Left renal cortex interstitium (tissue), 4 donors: Measurements from ENCODE around the gene WDR64. TPM values are rescaled to one million over a fixed set of nuclear protein-coding genes. Genes with fewer than 3 reads are reported as not detected.
"Not testable (repeated sequence)": the region's sequence is repeated elsewhere in the genome, so short reads cannot be mapped to it uniquely, and the experiment has no call there.

Source experiments
- DNase-seq, 4 donors: peaks; one replicate each; pipeline ENCODE4 v3.0.0-alpha.2; 2013; ENCODE audit warnings: low read depth in 4 of 4, low spot score in 2 of 4, missing footprints in 1 of 4
- polyA plus RNA-seq, 4 donors: library from polyadenylated mRNA; unstranded; fragments of 120-200 nt; gene quantifications; one replicate each; pipeline ENCODE4 v1.2.1, GENCODE V29; 2013; ENCODE audit not compliant: insufficient read length in 4 of 4

The WDR64 gene
- polyA plus RNA-seq, 4 donors = 0.20 to 1.5 (median 0.31) TPM

- no peak for DNase-seq
Observed at GRCh38 chr1:241696815-241697639, 44.9 kb downstream of the WDR64 start.

GRCh38 chr1:241697640-241698018 is 45.5 kb downstream of the WDR64 start:
- no peak for DNase-seq

DNA sequence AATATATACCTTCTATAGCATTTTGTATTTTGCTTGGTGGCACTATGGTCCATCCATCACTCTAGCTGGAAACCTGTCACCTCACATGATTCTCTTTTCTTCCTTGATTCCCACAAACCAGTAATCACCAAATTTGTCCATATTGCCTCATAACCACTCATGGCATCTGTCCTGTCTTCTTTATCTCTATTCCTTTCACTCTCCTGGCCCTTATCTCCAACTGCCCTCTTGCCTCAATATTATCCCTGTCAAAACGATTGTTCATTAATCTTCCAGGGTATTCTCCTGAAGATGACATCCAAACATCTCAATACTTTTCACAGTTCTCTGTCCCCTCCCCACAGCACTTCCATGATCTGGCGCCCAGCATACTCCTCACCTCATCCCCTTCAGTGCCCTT is 46.1 kb downstream of the WDR64 start:
- no peak for DNase-seq

DNA sequence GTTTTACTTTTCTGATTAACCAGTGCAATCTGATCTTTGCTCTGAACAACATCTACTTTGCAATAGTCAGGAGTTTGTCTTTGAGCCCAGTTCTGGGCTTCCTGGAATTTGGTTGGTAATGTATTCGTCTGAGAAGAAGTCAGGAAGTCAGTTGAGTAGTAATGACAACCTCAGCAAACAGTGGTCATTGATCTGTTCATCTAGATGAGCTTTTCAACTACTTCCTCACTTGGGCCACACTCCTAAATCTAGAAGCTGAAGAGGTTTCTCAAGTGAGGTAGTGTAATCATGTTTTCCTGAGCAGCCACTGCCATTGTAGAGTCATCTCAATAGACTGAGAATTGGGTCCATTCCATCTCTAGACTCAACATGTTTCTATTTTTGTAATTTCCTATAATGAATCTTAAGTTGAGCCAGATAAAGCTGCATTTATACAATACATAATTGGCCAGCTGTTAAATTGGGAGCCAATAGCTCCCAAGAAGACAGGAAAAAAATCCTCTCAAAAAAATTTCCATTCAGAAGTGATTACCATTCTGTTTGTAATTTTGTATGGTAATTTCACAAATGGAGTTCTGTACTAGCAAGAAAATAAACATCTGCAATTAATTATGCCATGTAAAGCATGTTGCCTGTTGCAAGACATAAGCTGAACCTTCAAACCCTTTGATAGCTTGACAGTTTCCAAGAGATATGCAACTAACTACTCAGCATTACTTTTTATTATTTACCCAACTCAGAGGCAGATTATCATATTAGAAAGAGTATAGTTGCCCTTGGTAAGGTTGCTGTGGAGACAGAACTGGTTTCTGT is 49.6 kb downstream of the WDR64 start:
- no peak for DNase-seq

GRCh38 chr1:241702442-241703373 is 50.6 kb downstream of the WDR64 start:
- no peak for DNase-seq

- DNase-seq = not testable (repeated sequence)
Observed at GRCh38 chr1:241703739-241704138, 51.7 kb downstream of the WDR64 start.

- no peak for DNase-seq
Observed at GRCh38 chr1:241706257-241706656, 54.2 kb downstream of the WDR64 start.

GRCh38 chr1:241706967-241707366 is 54.9 kb downstream of the WDR64 start:
- no peak for DNase-seq

DNA sequence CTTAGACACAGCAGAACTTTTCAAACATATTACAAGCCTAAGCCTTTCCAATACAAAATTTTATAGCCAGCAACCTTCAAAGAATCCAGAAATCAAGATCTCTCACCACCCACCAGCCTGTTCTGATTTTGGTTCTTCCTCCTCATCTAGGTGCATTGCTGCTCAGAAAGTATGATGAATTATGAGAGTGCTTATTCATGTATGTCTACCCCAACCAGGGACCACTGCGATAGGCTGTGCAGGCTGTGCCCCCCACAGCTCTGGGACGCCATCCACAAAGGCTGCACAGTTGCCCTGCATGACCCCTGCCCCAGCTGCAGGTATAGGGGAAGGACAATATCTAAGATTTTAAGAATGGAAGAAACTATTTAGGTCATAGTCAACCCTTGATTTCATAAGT is 55.4 kb downstream of the WDR64 start:
- no peak for DNase-seq

DNA sequence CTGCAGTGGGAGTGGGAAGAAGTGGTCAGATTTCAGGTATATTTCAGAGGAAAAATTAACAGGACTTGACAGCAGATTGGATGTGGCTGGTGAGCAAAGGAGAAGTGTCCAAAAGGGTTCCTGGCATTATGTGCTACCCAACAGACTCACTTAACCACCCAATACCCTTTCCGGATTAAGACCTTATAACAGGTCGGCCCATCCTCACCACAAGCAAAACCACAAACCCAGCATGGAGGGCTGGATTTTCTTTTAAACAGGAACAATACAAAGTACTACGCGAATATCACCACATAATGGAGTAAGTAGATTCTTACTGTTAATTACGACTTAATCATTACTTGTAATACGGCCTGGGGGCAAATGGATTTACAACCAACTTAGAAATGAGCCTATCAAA is 59.2 kb downstream of the WDR64 start:
- no peak for DNase-seq

DNA sequence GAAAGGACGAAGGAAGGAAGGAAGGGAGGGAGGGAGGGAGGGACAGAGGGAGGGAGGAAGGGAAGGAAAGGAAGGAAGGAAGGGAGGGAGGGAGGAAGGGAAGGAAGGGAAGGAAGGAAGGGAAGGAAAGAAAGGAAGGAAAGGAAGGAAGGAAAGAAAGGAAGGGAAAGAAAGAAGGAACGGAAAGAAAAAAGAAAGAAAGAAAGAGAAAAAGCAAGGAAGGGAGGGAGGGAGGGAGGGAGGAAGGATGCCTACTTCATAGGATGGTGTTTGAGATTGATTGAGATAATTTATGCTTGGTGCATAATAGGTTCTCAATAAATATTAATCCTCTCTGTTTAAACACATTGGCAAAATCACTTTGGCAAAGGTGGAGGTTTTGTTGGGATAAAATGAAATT is 61.2 kb downstream of the WDR64 start:
- DNase-seq = no peak

GRCh38 chr1:241714321-241715218 is 62.5 kb downstream of the WDR64 start:
- no peak for DNase-seq

DNA sequence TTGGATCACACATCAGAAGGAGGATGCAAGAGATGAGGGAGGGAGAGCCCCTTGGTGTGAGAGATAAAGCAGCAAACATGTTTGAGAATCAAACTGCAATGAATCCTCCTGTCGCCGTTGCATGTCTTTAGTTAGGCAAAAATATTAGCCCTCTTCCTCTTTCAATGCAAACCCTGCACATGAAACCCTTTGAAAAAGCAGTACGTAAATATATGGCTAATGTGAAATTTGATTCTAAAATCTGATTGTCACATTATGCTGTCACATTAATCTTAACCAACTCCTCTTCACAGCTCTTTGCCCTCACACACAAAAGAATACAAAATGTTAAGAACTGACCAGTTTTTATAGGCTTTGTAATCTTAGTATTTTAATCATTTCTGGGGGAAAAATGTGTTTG is 63.4 kb downstream of the WDR64 start:
- no peak for DNase-seq

DNA sequence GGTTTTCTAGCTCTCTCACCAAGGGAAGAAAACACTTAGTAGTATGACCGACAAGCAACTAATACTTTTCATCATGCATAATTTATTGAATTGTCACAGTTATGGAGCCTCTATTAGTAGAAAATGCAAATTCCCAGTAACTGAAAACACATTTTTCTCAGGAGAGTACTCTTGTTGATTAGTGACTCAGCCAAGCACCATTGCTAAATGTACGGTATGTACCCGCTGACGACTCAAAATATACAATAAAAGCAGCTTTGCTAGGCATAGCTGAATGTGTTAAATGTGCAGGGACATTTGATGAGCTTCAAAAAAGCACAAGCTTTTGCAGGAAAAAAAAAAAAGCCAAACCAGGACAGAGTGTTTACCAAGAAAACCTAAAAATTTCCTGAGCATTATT is 63.9 kb downstream of the WDR64 start:
- no peak for DNase-seq

DNA sequence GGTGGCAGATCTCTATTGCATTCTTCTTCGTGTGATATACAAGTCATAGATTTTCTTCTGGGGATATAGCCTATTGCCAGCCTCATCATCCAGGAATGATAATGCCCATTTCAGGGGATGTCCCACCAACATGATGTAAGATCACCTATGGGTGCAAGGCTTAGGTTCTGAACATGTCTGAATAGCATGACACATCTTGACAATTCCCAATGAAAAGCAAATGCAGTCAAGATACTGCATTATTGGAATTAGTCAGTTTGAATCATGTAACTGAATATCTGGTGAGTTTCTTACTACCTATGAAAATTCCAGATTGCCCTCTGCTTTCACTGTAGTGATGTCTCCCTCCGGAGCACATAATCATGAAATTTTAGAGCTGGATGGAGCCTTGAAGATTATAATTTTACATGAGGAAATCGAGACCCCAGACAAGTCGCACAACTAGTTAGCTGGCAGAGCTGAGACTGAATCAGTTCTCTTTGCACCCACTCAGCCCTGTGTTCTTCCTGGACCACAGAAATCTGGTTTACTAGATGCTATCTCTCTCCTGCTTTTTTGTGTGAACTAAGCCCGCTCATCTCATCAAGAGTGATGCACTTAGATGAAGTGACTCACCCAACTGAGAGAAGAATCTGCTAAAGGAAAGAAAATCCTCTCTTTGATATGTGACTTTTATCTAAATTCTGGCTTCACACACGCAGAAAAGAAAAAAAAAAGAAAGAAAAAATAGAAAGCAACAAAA is 65.0 kb downstream of the WDR64 start:
- no peak for DNase-seq

DNA sequence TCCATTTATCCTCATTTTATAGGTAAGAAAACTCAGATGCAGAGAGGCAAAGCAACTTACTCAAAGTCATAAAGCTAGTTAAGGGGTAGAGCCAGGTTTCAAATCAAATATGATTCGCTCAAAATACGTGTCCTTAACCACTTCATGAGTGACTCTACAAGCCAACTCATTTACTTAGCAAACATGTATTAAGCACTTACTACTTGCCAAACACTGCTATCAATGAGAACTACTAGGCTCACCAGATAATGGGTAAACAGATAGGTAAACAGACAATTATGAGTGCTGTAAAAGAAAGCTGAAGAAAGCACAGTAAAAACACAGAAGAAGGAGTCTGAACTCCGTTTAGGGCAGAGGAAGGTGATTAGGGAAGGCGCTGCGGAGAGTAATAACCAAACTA is 65.9 kb downstream of the WDR64 start:
- DNase-seq = no peak

DNA sequence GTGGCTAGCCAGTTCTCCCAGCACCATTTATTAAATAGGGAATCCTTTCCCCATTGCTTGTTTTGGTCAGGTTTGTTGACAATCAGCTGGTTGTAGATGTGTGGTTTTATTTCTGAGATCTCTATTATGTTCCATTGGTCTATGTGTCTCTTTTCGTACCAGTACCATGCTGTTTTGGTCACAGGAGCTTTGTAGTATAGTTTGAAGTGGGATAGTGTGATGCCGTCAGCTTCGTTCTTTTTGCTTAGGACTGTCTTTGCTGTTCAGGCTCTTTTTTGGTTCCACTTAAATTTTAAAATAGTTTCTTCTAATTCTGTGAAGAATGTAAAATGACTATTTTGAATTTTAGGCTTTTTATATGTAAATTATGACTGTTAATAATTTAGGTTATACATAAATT is 68.9 kb downstream of the WDR64 start:
- no peak for DNase-seq

GRCh38 chr1:241722947-241723346 is 70.9 kb downstream of the WDR64 start:
- no peak for DNase-seq

- DNase-seq = no peak
Observed at GRCh38 chr1:241724741-241725356, 72.8 kb downstream of the WDR64 start.
